Small intestine (tissue), 7 donors: ENCODE measurements around the gene RABL3. TPM values are rescaled to one million over a fixed set of nuclear protein-coding genes. Genes with fewer than 3 reads are reported as not detected.

ENCODE experiments used
- DNase-seq, 2 donors: peaks; one replicate each; pipeline versions ENCODE4 v3.0.0 to v3.0.0-alpha.2; 2013
- FAIRE-seq: peaks from 2 replicates; lab custom pipeline; 2012; peaks lifted over from hg19 to GRCh38; lab: Jason Lieb, UNC
- H3K27ac ChIP-seq, 3 donors: one replicate each; pipeline ENCODE4 v1.5.1; 2013; ENCODE audit warnings: low read length in 2 of 3, mild to moderate bottlenecking in 2 of 3, control low read depth in 1 of 3, inconsistent platforms in 1 of 3, low read depth in 1 of 3, moderate library complexity in 1 of 3
- H3K27me3 ChIP-seq, 3 donors: one replicate each; pipeline ENCODE4 v1.6.1; 2013; ENCODE audit warnings: low read length in 3 of 3, inconsistent platforms in 1 of 3; ENCODE audit not compliant: control insufficient read depth in 3 of 3, insufficient read depth in 3 of 3
- H3K36me3 ChIP-seq, 3 donors: one replicate each; pipeline ENCODE4 v1.6.1; 2013; ENCODE audit warnings: low read length in 3 of 3, inconsistent platforms in 1 of 3, low read depth in 1 of 3, mild to moderate bottlenecking in 1 of 3, moderate library complexity in 1 of 3; ENCODE audit not compliant: control insufficient read depth in 3 of 3, insufficient read depth in 2 of 3
- H3K4me1 ChIP-seq, 3 donors: one replicate each; pipeline ENCODE4 v1.6.1; 2013; ENCODE audit warnings: low read length in 2 of 3, inconsistent platforms in 1 of 3, low read depth in 1 of 3, mild to moderate bottlenecking in 1 of 3, moderate library complexity in 1 of 3; ENCODE audit not compliant: control insufficient read depth in 3 of 3, insufficient read depth in 2 of 3
- H3K4me3 ChIP-seq, 3 donors: one replicate each; pipeline ENCODE4 v1.5.1; 2013; ENCODE audit warnings: low read length in 3 of 3, control low read depth in 1 of 3, inconsistent platforms in 1 of 3, low read depth in 1 of 3, mild to moderate bottlenecking in 1 of 3, moderate library complexity in 1 of 3
- H3K9me3 ChIP-seq, 2 donors: one replicate each; pipeline ENCODE4 v1.6.1; 2013; ENCODE audit warnings: low read depth in 1 of 2, low read length in 1 of 2; ENCODE audit not compliant: control insufficient read depth in 2 of 2, insufficient read depth in 1 of 2
- WGBS, 3 donors: extraction: QIAGEN DNeasy Blood & Tissue Kit; methylation state at CpG; one replicate each; pipeline ENCODE4 v1.1.7; 2013; 5-methylcytosine and 5-hydroxymethylcytosine counted together
- polyA plus RNA-seq, 4 donors: library from polyadenylated mRNA; stranded (reverse) in 3 of 4; unstranded in 1 of 4; fragments of 200-250 nt in 3 of 4; fragments of 120-200 nt in 1 of 4; gene quantifications; one replicate each; pipeline versions ENCODE4 v1.2.1 to v1.2.3, GENCODE V29; 2013
- donor health status: healthy with polysubstance abuse.
- donor health status: control.
- donor health status: control.
- donor health status: Bipolar disorder and iron deficiency.
- donor health status: healthy.

The RABL3 gene
- polyA plus RNA-seq, 4 donors, result 7.6 to 20.8 (median 10.2) TPM

GRCh38 chr3:120659834-120660233 is 82.5 kb downstream of the RABL3 start:
- no peak overlapping the region for H3K4me3 ChIP-seq
- H3K9me3 ChIP-seq, result peaks cover 0 to 11% of the 10 kb centered on the region in 2 donors
- DNase-seq (no peak), FAIRE-seq (no peak)
- WGBS, 3 donors, result 82 to 87% (median 83%) methylated on average over 2 of the region's 2 CpGs
- H3K36me3 ChIP-seq, result peaks cover 0 to 6% (median under 1%) of the 10 kb centered on the region in 3 donors
- H3K27ac ChIP-seq, result no peak overlapping the region
- H3K27me3 ChIP-seq, result peaks cover 0 to 2% (median 0%) of the 10 kb centered on the region in 3 donors
- H3K4me1 ChIP-seq, result no peaks in the 10 kb centered on the region

GRCh38 chr3:120659285-120659684 is 83.0 kb downstream of the RABL3 start:
- DNase-seq, result peak in 1 of 2 donors; percentile 57
- peaks cover 0 to 6% (median 0%) of the 10 kb centered on the region in 3 donors for H3K36me3 ChIP-seq
- no peak for FAIRE-seq
- H3K9me3 ChIP-seq, result peaks cover 0 to 11% of the 10 kb centered on the region in 2 donors
- WGBS, 3 donors, result 73 to 84% (median 74%) methylated on average over 1 of the region's 1 CpG
- no peak overlapping the region for H3K27ac ChIP-seq
- no peaks in the 10 kb centered on the region for H3K4me1 ChIP-seq
- no peak overlapping the region for H3K4me3 ChIP-seq
- H3K27me3 ChIP-seq, result peaks cover 0 to 2% (median 0%) of the 10 kb centered on the region in 3 donors

GRCh38 chr3:120652896-120653545 is 89.3 kb downstream of the RABL3 start:
- Histone ChIP-seq H3K27ac (no peak overlapping the region), H3K9me3 (no peaks in the 10 kb centered on the region), H3K4me1 (peaks cover 0 to 13% (median 0%) of the 10 kb centered on the region in 3 donors), H3K4me3 (no peak overlapping the region), H3K27me3 (peaks cover 0 to 2% (median 0%) of the 10 kb centered on the region in 3 donors), H3K36me3 (peaks cover 0 to 12% (median 0%) of the 10 kb centered on the region in 3 donors)
- FAIRE-seq (no peak), DNase-seq (peak in 1 of 2 donors; percentile 21)
- 8 to 56% (median 35%) methylated on average over 5 of the region's 5 CpGs for WGBS, 3 donors

DNA sequence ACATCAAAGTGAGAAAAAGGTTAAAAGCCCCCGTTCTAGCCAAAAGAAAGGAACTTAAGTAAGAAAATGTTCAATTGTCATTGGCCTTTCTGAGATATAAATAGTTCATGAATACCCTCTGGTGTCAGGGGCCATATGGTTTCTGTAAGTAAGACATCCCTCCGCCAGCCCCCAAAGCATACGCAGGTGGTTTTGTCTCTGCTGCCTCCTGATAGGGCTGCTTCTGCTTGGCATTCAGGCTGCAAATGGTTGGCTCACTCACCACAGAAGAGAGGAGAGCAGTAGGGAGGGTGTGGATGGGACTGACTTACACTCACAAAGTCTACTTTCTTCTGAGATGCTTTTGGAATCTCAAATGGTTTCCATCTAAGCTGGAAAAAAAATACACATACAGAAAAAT is 90.0 kb downstream of the RABL3 start:
- Histone ChIP-seq H3K4me3 (no peak overlapping the region), H3K36me3 (peaks cover 0 to 12% (median 0%) of the 10 kb centered on the region in 3 donors), H3K4me1 (peaks cover 0 to 13% (median 0%) of the 10 kb centered on the region in 3 donors), H3K27ac (no peak overlapping the region), H3K27me3 (peaks cover 0 to 2% (median 0%) of the 10 kb centered on the region in 3 donors), H3K9me3 (no peaks in the 10 kb centered on the region)
- no peak for FAIRE-seq
- DNase-seq, result no peak
- WGBS, 3 donors, result 69 to 94% (median 89%) methylated on average over 3 of the region's 3 CpGs

- no peak for FAIRE-seq
- 78 to 96% (median 95%) methylated on average over 2 of the region's 2 CpGs for WGBS, 3 donors
- Histone ChIP-seq H3K36me3 (peaks cover 0 to 12% (median 3%) of the 10 kb centered on the region in 3 donors), H3K27ac (peak overlapping the region in 1 of 3 donors; percentile 74), H3K9me3 (no peaks in the 10 kb centered on the region), H3K27me3 (peaks cover 0 to 2% (median 0%) of the 10 kb centered on the region in 3 donors), H3K4me1 (peaks cover 0 to 13% (median 0%) of the 10 kb centered on the region in 3 donors), H3K4me3 (no peak overlapping the region)
- no peak for DNase-seq
Observed at GRCh38 chr3:120650311-120650710, 92.0 kb downstream of the RABL3 start.

DNA sequence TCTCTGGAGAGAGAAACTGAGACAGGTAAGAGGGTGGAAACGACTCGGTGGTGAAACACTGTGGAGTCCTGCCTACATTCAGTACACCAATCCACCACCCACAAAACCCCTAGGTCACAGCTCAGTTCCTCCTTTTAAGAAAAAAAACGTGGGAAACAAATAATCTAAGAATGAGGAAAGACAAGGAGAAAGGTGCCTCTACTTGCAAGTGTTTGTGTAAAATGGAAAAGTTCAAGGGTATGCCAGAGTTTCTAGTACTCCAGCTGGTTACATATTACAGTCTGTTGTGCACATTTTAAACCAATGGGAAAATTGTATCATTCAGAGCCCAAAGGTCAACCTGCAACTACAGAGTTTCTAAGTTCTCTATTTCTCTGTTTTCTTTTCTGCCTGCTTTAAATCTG is 92.5 kb downstream of the RABL3 start:
- Histone ChIP-seq H3K27me3 (no peaks in the 10 kb centered on the region), H3K36me3 (peaks cover 0 to 12% (median 3%) of the 10 kb centered on the region in 3 donors), H3K9me3 (no peaks in the 10 kb centered on the region), H3K4me3 (no peak overlapping the region), H3K27ac (peak overlapping the region in 1 of 3 donors; percentile 74), H3K4me1 (peaks cover 0 to 13% (median 0%) of the 10 kb centered on the region in 3 donors)
- 60% methylated on average over 3 of the region's 3 CpGs for WGBS, 3 donors
- peak in 1 of 2 donors; percentile 73 for DNase-seq
- no peak for FAIRE-seq

- 81 to 93% (median 92%) methylated on average over 5 of the region's 5 CpGs for WGBS, 3 donors
- Histone ChIP-seq H3K27ac (no peak overlapping the region), H3K9me3 (no peaks in the 10 kb centered on the region), H3K4me3 (no peak overlapping the region), H3K27me3 (no peaks in the 10 kb centered on the region), H3K36me3 (peaks cover 0 to 11% (median 7%) of the 10 kb centered on the region in 3 donors), H3K4me1 (peaks cover 0 to 13% (median 0%) of the 10 kb centered on the region in 3 donors)
- no peak for DNase-seq
- FAIRE-seq, result no peak
Observed at GRCh38 chr3:120648290-120648689, 94.0 kb downstream of the RABL3 start.

GRCh38 chr3:120646771-120647432 is 95.4 kb downstream of the RABL3 start:
- Histone ChIP-seq H3K9me3 (no peaks in the 10 kb centered on the region), H3K27me3 (no peaks in the 10 kb centered on the region), H3K4me1 (peaks cover 0 to 13% (median 0%) of the 10 kb centered on the region in 3 donors), H3K36me3 (peaks cover 0 to 10% (median 7%) of the 10 kb centered on the region in 3 donors), H3K4me3 (no peak overlapping the region), H3K27ac (no peak overlapping the region)
- no peak for FAIRE-seq
- WGBS, 3 donors, result 70 to 88% (median 82%) methylated on average over 5 of the region's 5 CpGs
- no peak for DNase-seq
